ENCODE data around the gene LYZL4.

LYZL4 gene

DNA sequence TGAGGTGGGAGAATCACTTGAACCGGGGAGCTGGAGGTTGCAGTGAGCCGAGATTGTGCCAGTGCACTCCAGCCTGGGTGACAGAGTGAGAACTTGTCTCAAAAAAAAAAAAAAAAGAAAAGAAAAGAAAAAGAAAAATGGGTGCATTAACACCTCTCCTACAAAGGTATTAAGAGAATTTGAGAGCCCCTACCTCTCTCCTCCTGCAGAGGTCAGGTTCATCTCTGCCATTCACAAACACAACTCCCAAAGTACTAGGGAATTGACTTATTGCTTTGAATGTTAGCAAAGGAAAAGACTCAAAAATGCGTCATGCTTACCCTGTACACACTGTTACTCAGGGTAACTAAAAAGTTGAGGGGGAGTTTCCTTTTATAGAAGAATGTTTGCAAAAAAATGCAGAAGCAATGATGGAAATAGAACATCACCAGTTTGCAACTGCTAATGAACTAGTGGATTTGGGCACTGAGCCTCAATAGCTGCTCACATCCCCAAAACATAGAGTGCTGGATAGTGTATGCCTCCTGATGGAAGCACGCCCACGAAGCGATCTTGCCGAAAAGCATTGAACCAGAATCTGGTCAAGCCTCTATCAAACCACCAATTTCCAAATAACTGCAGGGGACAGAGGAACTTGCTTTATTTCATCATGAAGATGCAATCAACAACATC is 15.5 kb upstream of the LYZL4 start:
- no peak for DNase-seq

DNA sequence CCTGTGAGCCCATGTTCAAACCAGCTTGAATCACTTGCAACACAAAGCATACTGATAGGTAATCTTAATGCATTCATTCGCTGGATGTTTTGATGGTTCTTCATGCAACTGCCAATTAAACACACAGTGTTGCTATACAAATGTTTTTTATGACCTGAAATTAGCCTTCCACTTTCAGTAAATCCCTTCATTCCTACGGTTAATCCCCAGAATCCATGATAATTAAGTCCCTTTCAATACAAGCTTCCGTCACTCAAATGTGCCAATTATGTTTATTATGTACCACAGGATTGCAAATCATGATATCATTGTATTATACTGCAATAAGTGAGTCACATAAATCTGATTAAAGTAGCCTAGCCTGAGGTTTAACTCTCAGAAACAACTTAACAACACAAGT is 14.5 kb upstream of the LYZL4 start:
- DNase-seq: no peak

DNA sequence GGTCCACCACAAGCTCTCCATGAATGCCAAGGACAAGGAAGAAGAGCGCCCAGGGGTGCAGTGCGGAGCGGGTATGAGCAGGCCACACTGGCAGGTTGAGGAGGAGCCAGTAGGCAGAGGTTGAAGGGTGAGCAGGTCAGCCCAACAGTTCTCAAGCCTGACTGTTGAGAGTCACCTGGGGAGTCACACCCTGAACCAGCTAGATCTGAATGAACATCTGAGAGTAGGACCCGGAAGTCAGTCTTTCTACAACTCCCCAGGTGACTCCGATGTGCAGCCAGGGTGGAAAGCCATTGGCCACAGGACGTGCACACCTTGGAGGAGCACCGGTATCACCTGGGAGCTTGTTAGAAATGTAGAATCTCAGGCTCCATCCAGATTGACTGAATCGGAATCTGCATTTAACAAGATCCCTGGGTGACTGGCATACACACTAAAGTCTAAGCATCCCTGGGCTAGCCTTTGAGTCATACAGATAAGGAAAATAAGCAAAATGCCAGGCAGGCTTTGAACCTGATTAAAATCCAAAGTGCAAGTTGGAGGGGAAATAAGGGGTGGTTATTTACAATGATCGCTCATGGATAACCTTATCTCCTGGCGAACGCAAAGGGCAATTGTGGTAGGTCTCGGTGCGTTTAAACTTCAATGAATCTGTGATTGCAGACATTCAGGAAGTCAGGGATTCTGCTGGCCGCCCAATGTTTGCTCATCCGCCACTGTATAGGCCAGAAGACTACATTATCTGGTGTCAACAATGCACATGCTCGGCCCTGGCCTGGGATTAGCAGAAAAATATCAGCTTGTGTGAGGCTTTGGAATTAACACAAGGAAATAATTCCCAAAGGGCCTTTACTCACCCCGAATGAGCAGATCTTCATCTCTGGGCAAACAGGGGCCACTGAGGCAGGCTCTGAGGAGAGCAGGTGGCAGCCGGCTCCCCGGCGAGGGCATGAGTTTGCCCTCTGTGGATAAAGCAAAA is 11.7 kb upstream of the LYZL4 start:
- no peak for DNase-seq

DNA sequence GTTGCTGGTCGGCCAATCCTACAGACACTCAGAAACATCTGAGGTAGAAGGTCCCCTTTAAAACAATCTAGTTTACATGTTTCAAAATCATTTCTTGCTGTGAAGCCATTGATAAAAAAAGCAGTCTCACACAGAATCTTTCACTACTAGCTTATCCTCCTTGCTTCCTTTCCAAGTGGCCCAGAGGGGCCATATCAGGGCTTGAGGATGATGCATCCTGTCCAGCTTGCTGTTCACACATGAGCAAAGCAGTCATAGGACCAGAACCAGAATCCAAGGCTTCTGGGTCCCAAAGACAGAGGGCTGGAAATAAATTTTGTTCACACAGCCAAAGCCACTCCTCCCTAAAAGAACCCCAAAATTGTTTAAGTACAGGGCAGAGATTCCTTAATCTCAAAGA is 9.2 kb upstream of the LYZL4 start:
- no peak for DNase-seq

DNA sequence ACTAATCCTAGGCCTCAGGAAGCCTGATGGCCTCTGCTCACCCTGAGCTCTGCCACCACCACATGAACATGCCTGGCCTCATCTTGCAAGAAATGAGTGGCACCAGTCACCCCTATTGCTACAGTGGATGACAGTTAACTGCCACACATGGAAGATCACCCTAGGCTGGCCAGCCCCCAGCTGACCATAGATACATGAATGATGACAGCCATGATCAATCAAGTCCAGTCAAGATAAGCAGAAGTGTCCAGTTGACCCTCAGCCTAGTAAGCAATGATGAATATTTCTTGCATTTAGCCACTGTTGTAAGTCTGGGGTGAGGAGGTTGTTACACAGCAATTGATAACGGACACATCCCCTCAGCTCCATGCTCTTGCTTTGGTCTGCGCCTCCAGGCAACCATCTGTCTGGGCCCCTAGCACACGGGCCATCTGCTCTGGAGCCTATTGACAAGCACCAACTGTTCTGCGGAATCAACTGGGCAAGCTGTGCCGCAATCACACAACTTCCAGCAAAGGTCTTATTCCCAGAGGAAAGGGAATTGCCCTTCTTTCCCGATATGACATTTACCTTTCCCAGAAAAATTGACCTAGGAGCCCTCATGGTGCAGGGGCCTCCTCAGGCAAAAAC is 2.2 kb upstream of the LYZL4 start:
- DNase-seq: no peak

DNA sequence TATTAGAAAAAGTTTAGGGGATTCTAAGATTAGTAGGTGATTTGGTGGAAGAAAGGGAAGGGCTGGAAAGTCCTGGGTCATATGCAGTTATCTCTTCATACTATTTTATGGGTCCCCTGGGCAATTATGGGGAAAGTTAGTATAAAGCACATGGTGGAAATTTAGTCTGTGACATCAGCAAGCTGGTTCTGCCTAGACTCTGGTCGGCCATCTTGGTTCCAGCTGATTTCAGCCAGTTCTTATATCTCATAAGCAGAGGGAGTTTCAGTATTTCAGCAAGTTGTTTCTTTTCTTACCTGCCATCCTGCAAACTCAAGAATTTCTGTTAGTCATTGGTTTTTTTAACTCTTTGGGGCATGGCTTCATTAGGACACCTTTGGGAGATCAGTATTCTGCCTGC is 1.0 kb upstream of the LYZL4 start:
- DNase-seq: no peak

DNA sequence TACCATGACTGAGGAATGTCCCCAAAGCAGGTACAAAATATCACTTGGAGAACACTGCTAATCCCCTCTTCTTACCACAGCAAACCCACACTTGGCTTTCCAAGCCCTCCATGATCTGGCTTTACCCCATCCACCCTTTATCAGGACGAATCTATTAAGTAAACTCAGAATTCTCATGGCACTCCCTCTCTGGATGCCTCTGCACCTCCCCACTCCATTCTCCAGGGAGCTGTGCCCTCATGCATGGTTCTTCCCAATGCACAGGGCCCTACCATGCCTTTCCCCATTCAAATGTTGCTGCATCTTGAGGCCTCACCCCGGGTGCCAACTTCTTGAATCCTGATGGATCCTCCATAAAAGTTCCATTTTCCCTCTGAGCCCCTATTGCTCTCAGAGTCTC is 2.3 kb downstream of the LYZL4 start:
- no peak for DNase-seq

DNA sequence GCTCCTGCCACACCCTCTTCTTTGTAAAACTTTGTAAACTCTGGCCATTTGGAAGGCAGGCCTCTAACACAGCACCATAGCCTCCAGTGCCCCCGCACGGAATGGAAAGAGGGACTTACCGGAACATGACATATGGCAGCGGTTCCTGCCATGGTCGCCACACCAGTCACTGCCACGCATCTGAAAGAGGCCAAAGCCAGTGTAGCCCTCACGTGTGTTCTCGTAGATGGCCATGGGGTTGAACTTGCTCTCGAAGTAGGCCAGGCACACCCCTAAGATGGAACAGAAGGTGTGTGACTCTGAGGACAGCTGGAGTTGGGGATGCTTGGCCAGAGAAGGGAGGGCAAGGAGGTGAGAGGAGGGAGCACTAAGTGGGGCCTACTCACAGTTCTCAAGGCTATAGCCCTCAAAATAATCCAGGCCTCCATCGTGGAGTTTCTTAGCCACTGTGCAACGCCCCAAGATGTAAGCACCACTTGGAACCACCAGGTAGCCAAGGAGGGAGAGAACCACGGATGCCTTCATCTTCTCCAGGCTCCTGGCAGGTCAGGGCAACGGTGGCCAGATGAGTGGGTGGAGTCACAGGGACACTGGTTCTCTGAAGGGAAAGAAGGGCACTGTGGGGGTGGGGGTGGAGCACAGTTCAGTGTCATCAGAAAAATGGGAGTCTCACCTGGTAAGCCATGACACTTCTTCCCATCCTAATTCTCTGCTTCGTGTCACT is 3.5 kb downstream of the LYZL4 start:
- no peak for DNase-seq

DNA sequence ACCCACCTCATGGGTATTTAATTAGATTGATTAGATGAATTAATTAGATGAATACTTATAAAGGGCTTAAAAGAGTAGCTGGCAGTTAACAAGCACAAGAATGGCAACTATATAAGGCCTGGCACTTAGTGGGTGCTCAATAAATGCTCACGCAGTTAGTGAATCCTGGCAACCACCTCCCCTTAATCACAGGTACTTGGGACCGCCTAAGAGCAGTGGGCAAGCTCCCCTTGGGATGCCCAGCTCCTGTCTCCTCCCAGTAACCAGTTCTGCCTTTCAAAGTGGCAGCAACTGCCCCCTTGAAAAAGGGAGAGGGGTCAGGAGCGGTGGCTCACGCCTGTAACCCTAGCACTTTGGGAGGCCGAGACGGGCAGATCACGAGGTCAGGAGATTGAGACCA is 4.6 kb downstream of the LYZL4 start:
- no peak for DNase-seq

DNA sequence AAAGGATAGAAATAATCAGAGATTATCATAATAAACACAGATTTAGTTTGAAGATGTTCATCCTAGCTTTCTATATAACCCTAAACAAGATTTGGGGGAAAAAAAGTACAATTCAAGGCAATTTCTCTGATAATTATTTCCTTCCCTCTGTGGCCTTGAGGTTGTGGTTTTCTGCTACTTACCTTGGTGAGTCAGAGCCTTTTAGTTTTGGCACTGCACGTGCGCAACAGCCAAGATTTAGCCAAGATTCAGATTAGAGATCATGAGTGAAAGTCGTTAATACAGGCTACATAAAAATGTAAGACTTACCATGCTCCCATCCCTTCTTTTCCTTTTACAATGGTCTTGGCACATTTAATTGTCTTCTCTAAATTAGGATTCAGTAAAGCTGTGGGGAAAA is 6.7 kb downstream of the LYZL4 start:
- peak; percentile 5 for DNase-seq

DNA sequence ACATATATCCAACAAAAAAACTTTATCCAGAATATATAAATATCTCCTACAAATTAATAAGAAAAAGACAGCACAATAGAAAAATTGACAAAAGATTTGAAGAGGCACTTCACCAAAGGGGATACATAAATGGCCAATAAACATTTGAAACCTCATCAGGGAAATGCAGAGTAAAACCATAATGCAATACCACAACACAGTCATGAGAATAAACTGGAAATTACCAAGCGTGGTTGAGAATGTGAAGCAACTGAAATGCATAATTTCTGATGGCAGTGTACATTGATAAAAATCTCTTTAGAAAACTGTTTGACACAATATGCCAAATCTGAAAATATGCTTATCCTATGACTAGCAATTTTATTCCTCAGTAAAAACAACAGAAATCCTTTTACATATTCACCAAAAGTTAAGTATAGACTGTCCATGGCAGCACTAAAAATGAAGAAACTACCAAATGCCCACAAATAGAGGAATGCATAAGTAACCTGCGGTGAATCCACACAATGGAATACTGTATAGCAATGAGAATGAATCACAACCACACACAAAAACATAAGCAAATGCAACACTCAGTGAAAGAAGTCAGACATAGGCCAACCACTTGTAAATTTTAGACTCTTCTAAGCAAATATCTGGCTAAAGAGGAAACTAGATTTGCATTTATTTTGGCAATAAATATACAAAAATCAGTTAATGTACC is 7.9 kb downstream of the LYZL4 start:
- no peak for DNase-seq

DNA sequence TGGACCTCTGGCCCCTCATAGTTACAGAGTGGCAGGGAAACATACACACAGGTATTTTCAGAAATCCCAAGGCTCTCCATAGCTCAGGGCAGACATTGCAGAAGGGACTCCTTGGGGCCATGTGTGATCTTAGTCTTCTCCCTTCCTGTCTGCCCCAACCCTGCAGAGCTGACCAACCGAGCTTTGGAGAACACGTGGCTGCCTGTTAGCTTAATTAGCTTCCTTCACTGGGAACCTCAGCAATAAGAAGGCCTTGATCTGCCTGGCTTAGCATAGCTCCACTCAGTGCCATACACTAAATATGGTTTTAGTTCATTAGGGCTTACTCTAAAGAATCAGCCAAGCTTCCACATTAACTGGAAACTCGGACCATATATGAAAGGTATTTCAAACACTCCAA is 12.3 kb downstream of the LYZL4 start:
- no peak for DNase-seq

DNA sequence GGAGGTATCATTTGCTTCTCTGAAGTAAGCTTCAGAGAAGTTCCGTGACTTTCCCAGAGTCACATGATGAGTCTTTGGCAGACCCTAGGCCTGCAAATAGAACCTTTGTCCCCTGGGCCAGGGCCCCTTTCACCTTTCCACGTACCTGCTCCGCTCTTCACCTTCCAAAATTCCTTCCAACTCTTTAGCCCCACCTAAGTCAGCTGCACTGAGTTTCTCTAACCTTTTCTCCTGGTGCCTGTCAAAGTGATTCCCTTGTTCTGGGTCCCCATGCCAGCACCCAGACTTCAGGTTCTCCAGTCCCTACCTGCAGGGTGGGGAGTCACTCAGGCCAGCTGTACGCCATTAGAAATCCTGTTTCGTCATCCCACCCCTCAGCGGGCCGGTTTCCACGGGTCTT is 12.8 kb downstream of the LYZL4 start:
- no peak for DNase-seq

DNA sequence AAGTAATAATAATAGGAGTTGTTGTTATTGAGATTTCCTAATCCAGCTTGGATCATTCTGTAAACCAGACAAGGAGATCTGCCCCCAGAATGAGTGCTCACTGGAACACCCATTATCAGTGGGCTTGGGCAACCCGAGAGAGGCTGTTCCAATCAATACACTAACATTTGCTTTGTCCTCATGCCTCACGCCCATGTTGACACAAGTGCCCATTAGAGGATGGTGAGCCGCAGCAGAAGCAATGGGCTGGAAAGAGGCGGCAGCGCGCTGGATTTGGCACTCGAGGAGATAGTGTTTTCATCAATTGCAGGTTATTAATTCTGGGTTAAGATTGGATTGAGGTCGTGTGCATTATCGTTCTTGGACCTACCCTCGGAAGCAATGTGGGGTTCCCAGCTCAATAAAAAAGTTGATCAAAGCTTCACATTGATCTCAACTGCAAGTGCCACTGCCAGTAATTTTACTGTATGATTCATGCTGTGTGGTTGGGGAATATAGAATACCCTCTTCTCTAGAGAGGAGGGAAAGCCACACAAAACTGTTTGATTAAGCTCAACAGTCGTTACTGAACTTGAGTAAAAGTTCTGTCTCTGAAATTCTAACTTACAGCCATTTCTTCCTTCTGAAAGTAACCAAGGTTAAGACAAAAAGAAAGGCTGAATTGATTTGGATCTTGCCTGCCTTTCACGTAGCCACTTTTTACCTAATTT is 15.7 kb downstream of the LYZL4 start:
- DNase-seq: no peak

DNA sequence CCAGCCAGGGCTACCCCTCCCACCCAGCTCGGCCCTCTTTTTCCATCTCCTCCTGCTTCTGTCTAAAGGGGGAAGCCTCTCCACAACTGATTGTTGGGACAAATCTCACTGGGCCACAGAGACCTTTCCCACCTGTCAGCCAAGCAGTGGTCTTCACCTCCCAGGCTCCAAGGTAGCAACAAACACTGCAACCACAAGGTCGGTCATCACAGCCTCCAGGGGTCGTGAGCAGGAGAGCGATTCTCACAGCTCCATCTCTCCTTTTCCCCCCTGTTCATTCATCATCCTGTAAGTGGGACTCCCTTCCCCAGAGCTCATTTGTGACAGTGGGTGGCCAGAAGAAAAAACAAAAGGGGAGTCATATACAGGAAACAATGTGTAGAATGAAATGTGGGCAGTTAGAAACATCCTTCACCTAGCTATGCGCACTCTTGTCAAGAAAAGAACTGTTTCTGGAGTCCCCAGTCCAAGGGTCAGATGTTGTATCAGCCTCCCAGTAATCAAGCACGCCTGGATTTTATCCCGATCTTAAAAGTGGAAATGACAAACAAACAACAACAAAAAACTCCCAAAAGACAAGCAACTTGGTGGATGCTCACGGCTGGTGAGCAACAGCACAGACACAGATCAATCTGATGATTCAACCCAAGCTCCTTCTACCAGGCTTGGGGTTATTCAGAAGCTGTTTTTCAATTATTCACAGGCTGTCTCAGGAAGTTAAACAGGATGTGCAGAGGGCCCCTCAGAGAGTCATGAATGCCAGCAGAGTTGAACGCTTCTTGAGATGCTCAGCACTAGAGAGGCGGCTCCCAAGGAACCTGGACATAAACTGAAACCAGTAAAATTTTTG is 22.4 kb downstream of the LYZL4 start:
- peak; percentile 50 for DNase-seq

DNA sequence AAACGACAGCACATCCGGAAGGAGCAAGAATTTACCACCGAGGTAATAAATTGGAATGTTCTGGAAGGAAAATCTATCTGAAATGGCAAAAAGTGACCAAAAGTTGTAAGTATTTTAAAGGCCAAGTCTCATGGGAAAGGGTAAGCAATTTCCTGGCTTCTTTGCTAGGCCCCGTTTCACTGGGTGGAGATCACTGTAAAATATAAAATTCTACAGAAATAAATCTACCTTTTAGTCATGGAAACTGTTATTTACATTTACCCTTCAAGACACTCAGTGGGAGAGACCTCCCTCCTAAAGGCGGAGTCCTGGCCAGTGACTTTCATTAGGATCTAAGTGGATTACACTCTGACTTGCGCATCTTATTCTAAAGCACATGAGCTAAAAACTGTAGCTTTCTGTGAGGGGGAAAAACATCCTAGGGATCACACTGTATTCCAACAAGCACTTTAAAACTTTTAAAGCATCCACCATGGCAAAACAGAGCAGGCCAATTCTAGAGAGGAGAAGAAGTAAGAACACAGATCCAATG is 28.8 kb downstream of the LYZL4 start:
- DNase-seq: no peak

DNA sequence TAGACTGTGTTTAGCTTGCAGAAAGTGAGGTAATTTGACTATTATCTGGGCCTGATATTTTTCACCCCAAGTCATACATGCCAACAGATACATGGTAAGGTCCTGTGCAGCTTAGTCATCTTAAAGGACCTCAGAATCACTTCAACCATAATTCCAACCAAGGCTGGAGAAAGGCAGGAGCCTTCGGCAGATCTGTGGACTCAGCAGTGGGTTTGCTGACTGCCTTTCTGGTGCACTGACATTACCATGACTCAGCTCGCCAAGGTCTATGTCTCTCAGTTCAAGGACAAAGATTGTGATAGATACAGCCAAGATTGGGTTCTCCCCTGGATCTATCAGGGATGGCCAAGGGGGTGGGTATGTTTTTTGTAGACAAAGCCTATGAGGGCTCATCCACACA is 32.7 kb downstream of the LYZL4 start:
- no peak for DNase-seq

DNA sequence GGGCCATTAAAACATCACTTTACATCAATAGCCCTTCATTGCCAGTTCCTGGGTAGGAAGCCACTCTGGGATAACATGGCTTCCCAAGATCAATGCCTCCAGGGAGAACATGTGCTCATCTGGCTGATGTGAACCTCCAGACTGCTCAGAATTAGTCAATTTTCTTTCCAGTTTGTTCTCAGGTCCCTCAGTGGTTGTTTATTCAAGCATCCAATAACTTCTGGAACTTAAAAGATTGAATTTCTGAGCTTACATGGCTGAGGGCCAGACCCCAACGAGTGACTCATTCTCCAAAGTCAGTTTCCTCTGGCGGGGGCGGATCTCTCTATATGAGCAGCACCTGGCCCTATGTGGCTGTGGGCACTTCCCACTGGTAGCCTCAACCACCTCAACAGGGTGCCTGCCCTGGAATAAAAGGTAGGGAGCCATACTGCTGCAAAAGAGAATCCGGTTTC is 34.0 kb downstream of the LYZL4 start:
- DNase-seq: peak; percentile 76

DNA sequence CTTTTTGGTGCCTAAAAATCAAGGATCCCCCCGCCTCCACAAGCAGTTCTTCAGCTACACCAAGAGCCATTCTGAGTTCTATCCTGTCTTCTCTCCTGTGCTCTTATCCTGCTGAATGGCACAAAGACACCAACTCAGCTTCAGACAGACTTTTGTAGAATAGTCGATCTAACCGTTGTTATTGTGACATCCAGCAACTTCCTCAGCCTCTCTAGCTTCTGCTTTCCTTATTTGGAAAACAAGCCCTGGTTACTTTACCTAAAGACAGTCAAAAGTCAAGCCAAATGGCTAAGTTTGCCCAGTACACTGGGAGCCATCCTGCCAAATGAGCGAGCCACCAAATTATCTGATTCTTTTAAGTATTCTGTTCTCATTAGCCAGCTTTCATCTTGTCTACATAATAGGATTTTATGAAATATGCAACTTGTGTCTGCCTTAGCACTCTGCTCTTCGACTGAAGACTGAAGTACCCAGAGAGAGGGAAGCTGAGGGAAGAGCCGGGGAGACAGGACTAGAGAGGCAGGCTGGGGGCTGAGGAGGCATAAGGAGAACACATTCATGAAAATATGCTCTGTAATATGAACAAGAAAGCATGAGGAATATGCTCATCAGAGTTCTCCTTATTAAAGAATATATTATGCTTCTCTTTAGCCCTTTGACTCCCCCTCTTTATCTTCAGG is 35.1 kb downstream of the LYZL4 start:
- DNase-seq: no peak

DNA sequence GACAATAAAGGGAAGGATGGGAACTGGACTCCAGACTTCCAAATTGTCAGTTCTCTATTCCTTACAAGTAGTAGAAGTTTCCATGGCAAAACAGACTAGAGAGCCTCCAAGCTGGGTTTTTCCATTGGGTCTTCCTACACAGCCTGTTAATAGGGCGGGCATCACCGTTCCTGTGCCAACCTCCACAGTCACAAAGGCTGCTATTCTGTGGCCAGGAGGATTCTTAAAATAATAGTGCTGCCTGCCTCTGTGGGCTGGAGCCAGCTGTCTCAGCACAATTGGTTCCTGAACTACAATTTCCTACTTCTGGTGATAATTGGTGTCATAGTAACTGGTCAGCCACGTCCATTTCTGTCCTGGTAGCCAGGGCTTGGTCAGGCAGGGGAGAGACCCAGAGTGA is 38.6 kb downstream of the LYZL4 start:
- DNase-seq: no peak
